HepG2 (cell line): ENCODE data around the gene ANO1. TPM values are rescaled to one million over a fixed set of nuclear protein-coding genes. Genes with fewer than 3 reads are reported as not detected.

ENCODE experiments used
- AGO1 ChIP-seq: fragments of 200-400 bp; formaldehyde crosslinking; IDR thresholded peaks from 2 replicates; pipeline ENCODE4 v1.6.1; 2017; ENCODE audit warnings: mild to moderate bottlenecking, low read depth, low read length, moderate library complexity; ENCODE audit not compliant: poor library complexity, severe bottlenecking
- ARNT2 ChIP-seq: sonication (generic); formaldehyde crosslinking; IDR thresholded peaks from 2 replicates; pipeline ENCODE4 v1.8.0; 2022; ENCODE audit warnings: mild to moderate bottlenecking, low read depth, missing genetic modification reagents, moderate library complexity
- ASH2L ChIP-seq: fragments of 300-600, 200-600 bp; sonication (generic); IDR thresholded peaks from 2 replicates; pipeline ENCODE4 v1.7.0; 2017; ENCODE audit warnings: low read depth, mild to moderate bottlenecking, moderate library complexity, mixed read lengths, low read length; ENCODE audit not compliant: insufficient read length
- CREB1 ChIP-seq, 2 experiments: fragments of 450-650 bp in 1 of 2; IDR thresholded peaks; 2 replicates each; pipeline ENCODE4 v1.6.1; 2016 to 2017; ENCODE audit warnings: control low read depth in 1 of 2, mild to moderate bottlenecking in 1 of 2, missing compliant biosample characterization in 1 of 2, missing genetic modification characterization in 1 of 2
- FOSL1 ChIP-seq: sonication (generic); formaldehyde crosslinking; IDR thresholded peaks from 2 replicates; pipeline ENCODE4 v1.9.0; 2021; ENCODE audit warnings: missing genetic modification reagents, borderline replicate concordance
- KAT8 ChIP-seq: IDR thresholded peaks from 2 replicates; pipeline ENCODE4 v1.6.1; 2016; ENCODE audit warnings: missing genetic modification reagents, missing compliant biosample characterization
- KDM5A ChIP-seq: fragments of 200-600 bp; sonication (generic); IDR thresholded peaks from 2 replicates; pipeline ENCODE4 v1.7.0; 2018; ENCODE audit warnings: antibody characterized with exemption, mild to moderate bottlenecking, low read length, borderline replicate concordance
- KLF12 ChIP-seq: sonication (generic); formaldehyde crosslinking; IDR thresholded peaks from 2 replicates; pipeline ENCODE4 v1.4.0; 2020; ENCODE audit warnings: missing genetic modification reagents, borderline replicate concordance
- PHF21A ChIP-seq: sonication (generic); formaldehyde crosslinking; IDR thresholded peaks from 2 replicates; pipeline ENCODE4 v1.5.0; 2020; ENCODE audit warnings: mild to moderate bottlenecking, missing genetic modification reagents
- POLR2A ChIP-seq, 2 experiments: IDR thresholded peaks; 2 replicates each; pipeline ENCODE4 v1.6.1; 2011; ENCODE audit warnings: low read depth in 2 of 2, low read length in 2 of 2, mild to moderate bottlenecking in 1 of 2, moderate library complexity in 1 of 2; ENCODE audit not compliant: insufficient read depth in 1 of 2
- SALL2 ChIP-seq: sonication (generic); formaldehyde crosslinking; IDR thresholded peaks from 2 replicates; pipeline ENCODE4 v1.8.1; 2023; ENCODE audit warnings: mild to moderate bottlenecking, missing genetic modification reagents, inconsistent platforms
- SIN3A ChIP-seq: IDR thresholded peaks from 2 replicates; pipeline ENCODE4 v1.6.1; 2011; ENCODE audit warnings: low read depth, mild to moderate bottlenecking, control low read depth, low read length, borderline replicate concordance
- XRCC5 ChIP-seq: fragments of 200-400 bp; formaldehyde crosslinking; optimal IDR thresholded peaks from 2 replicates; pipeline ENCODE3; 2017; ENCODE audit warnings: mild to moderate bottlenecking, low read length
- ZNF235 ChIP-seq: sonication (generic); formaldehyde crosslinking; IDR thresholded peaks from 2 replicates; pipeline ENCODE4 v1.8.1; 2023; ENCODE audit warnings: mild to moderate bottlenecking, missing genetic modification reagents, borderline replicate concordance
- ZNF441 ChIP-seq: sonication (generic); formaldehyde crosslinking; IDR thresholded peaks from 2 replicates; pipeline ENCODE4 v1.7.0; 2021; ENCODE audit warnings: missing genetic modification reagents, borderline replicate concordance
- ZNF546 ChIP-seq: sonication (generic); formaldehyde crosslinking; conservative IDR thresholded peaks from 2 replicates; pipeline ENCODE4 v1.8.1; 2023; ENCODE audit warnings: mild to moderate bottlenecking, missing genetic modification reagents
- ZNF891 ChIP-seq: sonication (generic); formaldehyde crosslinking; IDR thresholded peaks from 2 replicates; pipeline ENCODE4 v1.5.0; 2020; ENCODE audit warnings: mild to moderate bottlenecking, missing genetic modification reagents
- polyA plus RNA-seq, 8 experiments: library from polyadenylated mRNA; depleted of rRNA in 3 of 8; stranded (reverse) in 7 of 8; unstranded in 1 of 8; fragments of >200 nt; fragmentation: Illumina TruSeq in 4 of 8; extraction: Trizol in 4 of 8; gene quantifications; 2 replicates each; pipeline versions ENCODE4 v1.2.1 to v1.2.3, GENCODE V29; 2011 to 2016; ENCODE audit warnings: low read depth in 4 of 8, missing spikeins in 1 of 8, mixed read lengths in 1 of 8; ENCODE audit not compliant: insufficient read depth in 1 of 8
- total RNA-seq, 5 experiments: library from RNA; depleted of rRNA; stranded (reverse); fragments of >200 nt; fragmentation: Illumina TruSeq; extraction: Trizol; gene quantifications; 2 replicates each; pipeline ENCODE4 v1.2.3, GENCODE V29; 2016; ENCODE audit warnings: low read depth in 1 of 5
- TF ChIP-seq, protein P1 (sequence below): sonication (generic); formaldehyde crosslinking; conservative IDR thresholded peaks from 2 replicates; pipeline ENCODE4 v1.8.1; 2023; ENCODE audit warnings: missing genetic modification reagents
- TF ChIP-seq, protein P2 (sequence below), 2 experiments: IDR thresholded peaks; 2 replicates each; pipeline ENCODE4 v1.6.1; 2011 to 2012; ENCODE audit warnings: low read length in 2 of 2, borderline replicate concordance in 1 of 2, low read depth in 1 of 2, mild to moderate bottlenecking in 1 of 2, moderate library complexity in 1 of 2
- TF ChIP-seq, protein P3 (sequence below): sonication (generic); formaldehyde crosslinking; IDR thresholded peaks from 2 replicates; pipeline ENCODE4 v1.5.0; 2020; ENCODE audit warnings: mild to moderate bottlenecking, missing genetic modification reagents

ANO1 gene
- total and polyA plus RNA-seq, 2 of the 13 experiments (the other 11 are each of a cell fraction or from before 2014, with no cell fraction given), result not detected

- TF ChIP-seq ASH2L (peak; percentile 6), KDM5A (peak; percentile 23; the same call in 1 of the 2 replicates), SALL2 (CRISPR knock-in tag) (peak; percentile 10; the same call in 1 of the 2 replicates), ZNF891 (CRISPR knock-in tag) (peak; percentile 18; the same call in 1 of the 2 replicates), PHF21A (0 out of 2 replicates have a peak, but pooled peaks have one; percentile 17), XRCC5 (peak; percentile 32), POLR2A (IDR thresholded peaks at IDR 0.05; ENCODE audit: insufficient read depth in 1 of 2, low read depth in 2 of 2, low read length in 2 of 2) (peak in 1 of 2 experiments; percentile 47; a peak in 1 of 4 replicates), ZNF235 (0 out of 2 replicates have a peak, but pooled peaks have one; percentile 6), ZNF546 (CRISPR knock-in tag) (peak; percentile 56; the same call in 1 of the 2 replicates), SIN3A (peak; percentile 22; the same call in 1 of the 2 replicates), FOSL1 (peak; percentile 6; the same call in 1 of the 2 replicates), KAT8 (CRISPR knock-in tag) (no peak), AGO1 (no peak), ZNF441 (CRISPR knock-in tag) (0 out of 2 replicates have a peak, but pooled peaks have one; percentile 31), CREB1 (IDR thresholded peaks at IDR 0.05) (no peak), CREB1 (CRISPR knock-in tag; IDR thresholded peaks at IDR 0.05) (0 out of 2 replicates have a peak, but pooled peaks have one; percentile 15), ARNT2 (CRISPR knock-in tag) (no peak), KLF12 (CRISPR knock-in tag) (no peak)
- TF ChIP-seq, protein P1, sequence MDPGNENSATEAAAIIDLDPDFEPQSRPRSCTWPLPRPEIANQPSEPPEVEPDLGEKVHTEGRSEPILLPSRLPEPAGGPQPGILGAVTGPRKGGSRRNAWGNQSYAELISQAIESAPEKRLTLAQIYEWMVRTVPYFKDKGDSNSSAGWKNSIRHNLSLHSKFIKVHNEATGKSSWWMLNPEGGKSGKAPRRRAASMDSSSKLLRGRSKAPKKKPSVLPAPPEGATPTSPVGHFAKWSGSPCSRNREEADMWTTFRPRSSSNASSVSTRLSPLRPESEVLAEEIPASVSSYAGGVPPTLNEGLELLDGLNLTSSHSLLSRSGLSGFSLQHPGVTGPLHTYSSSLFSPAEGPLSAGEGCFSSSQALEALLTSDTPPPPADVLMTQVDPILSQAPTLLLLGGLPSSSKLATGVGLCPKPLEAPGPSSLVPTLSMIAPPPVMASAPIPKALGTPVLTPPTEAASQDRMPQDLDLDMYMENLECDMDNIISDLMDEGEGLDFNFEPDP (CRISPR knock-in tag), result 0 out of 2 replicates have a peak, but pooled peaks have one; percentile 58
- TF ChIP-seq, protein P2, sequence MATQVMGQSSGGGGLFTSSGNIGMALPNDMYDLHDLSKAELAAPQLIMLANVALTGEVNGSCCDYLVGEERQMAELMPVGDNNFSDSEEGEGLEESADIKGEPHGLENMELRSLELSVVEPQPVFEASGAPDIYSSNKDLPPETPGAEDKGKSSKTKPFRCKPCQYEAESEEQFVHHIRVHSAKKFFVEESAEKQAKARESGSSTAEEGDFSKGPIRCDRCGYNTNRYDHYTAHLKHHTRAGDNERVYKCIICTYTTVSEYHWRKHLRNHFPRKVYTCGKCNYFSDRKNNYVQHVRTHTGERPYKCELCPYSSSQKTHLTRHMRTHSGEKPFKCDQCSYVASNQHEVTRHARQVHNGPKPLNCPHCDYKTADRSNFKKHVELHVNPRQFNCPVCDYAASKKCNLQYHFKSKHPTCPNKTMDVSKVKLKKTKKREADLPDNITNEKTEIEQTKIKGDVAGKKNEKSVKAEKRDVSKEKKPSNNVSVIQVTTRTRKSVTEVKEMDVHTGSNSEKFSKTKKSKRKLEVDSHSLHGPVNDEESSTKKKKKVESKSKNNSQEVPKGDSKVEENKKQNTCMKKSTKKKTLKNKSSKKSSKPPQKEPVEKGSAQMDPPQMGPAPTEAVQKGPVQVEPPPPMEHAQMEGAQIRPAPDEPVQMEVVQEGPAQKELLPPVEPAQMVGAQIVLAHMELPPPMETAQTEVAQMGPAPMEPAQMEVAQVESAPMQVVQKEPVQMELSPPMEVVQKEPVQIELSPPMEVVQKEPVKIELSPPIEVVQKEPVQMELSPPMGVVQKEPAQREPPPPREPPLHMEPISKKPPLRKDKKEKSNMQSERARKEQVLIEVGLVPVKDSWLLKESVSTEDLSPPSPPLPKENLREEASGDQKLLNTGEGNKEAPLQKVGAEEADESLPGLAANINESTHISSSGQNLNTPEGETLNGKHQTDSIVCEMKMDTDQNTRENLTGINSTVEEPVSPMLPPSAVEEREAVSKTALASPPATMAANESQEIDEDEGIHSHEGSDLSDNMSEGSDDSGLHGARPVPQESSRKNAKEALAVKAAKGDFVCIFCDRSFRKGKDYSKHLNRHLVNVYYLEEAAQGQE (IDR thresholded peaks at IDR 0.05; ENCODE audit: borderline replicate concordance in 1 of 2, low read depth in 1 of 2, low read length in 2 of 2), result no peak
- TF ChIP-seq, protein P3, sequence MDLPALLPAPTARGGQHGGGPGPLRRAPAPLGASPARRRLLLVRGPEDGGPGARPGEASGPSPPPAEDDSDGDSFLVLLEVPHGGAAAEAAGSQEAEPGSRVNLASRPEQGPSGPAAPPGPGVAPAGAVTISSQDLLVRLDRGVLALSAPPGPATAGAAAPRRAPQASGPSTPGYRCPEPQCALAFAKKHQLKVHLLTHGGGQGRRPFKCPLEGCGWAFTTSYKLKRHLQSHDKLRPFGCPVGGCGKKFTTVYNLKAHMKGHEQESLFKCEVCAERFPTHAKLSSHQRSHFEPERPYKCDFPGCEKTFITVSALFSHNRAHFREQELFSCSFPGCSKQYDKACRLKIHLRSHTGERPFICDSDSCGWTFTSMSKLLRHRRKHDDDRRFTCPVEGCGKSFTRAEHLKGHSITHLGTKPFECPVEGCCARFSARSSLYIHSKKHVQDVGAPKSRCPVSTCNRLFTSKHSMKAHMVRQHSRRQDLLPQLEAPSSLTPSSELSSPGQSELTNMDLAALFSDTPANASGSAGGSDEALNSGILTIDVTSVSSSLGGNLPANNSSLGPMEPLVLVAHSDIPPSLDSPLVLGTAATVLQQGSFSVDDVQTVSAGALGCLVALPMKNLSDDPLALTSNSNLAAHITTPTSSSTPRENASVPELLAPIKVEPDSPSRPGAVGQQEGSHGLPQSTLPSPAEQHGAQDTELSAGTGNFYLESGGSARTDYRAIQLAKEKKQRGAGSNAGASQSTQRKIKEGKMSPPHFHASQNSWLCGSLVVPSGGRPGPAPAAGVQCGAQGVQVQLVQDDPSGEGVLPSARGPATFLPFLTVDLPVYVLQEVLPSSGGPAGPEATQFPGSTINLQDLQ (CRISPR knock-in tag), result 0 out of 2 replicates have a peak, but pooled peaks have one; percentile 62
Measured at GRCh38 chr11:70203751-70204465, 125.8 kb downstream of the ANO1 start (continued).
